A549 (cell line): ENCODE results near the gene PKM. TPM values are rescaled to one million over a fixed set of nuclear protein-coding genes. Genes with fewer than 3 reads are reported as not detected.
A peak's percentile ranks its signal among the peaks of the same experiment; 100 is the strongest.

ENCODE experiments used
- ATAC-seq, 2 experiments: fragments of 200-7000 bp in 1 of 2; fragments of >200 bp in 1 of 2; cut with Nextera tagmentation in 1 of 2; cut with Tn5 transposase in 1 of 2; 3 replicates each; pipeline versions ENCODE4 v1.8.0 to v1.9.1; 2018 to 2020; ENCODE audit warnings: mild to moderate bottlenecking in 1 of 2, moderate library complexity in 1 of 2
- CTCF ChIA-PET: fragments of 300-600 bp; sonication (Branson Sonifier 250); formaldehyde crosslinking; extraction: SDS; loops from one replicate; lab custom pipeline; 2021; ENCODE audit warnings: antibody characterized with exemption, inconsistent platforms; lab: Yijun Ruan, JAX
- POLR2A ChIA-PET: fragments of 350-600 bp; formaldehyde crosslinking; extraction: SDS; loops from one replicate; lab custom pipeline; 2021; ENCODE audit warnings: antibody characterized with exemption, inconsistent platforms; lab: Yijun Ruan, JAX
- DNase-seq, 2 experiments: peaks; one replicate each; pipeline versions ENCODE4 v3.0.0 to v3.0.0-alpha.2; 2011 to 2016; ENCODE audit warnings: low read depth in 1 of 2, low spot score in 1 of 2
- FAIRE-seq: peaks from 2 replicates; lab custom pipeline; 2011; peaks lifted over from hg19 to GRCh38; lab: Jason Lieb, UNC
- H3K27ac ChIP-seq, 2 experiments: fragments of >200 bp; sonication (Bioruptor Twin); formaldehyde crosslinking; 3 replicates each; pipeline ENCODE4 v1.5.1; 2016 to 2017
- H3K4me1 ChIP-seq: fragments of >200 bp; sonication (Bioruptor Twin); formaldehyde crosslinking; 3 replicates; pipeline ENCODE4 v1.6.1; 2016
- H3K4me2 ChIP-seq: fragments of >200 bp; sonication (Bioruptor Twin); formaldehyde crosslinking; 3 replicates; pipeline ENCODE4 v1.6.1; 2016
- H3K4me3 ChIP-seq: fragments of >200 bp; sonication (Bioruptor Twin); formaldehyde crosslinking; 3 replicates; pipeline ENCODE4 v1.5.1; 2016
- H3K9me3 ChIP-seq: fragments of >200 bp; sonication (Bioruptor Twin); formaldehyde crosslinking; 3 replicates; pipeline ENCODE4 v1.6.1; 2016
- ATOH8 ChIP-seq: fragments of 250-450 bp; sonication (Bioruptor Pico); IDR thresholded peaks from 2 replicates; pipeline ENCODE4 v1.5.0; 2020; ENCODE audit warnings: low read depth, mild to moderate bottlenecking, moderate library complexity
- CBX2 ChIP-seq: fragments of 200-600 bp; sonication (generic); IDR thresholded peaks from 2 replicates; pipeline ENCODE4 v1.6.1; 2016; ENCODE audit warnings: low read depth, mild to moderate bottlenecking, borderline replicate concordance
- CBX8 ChIP-seq: fragments of 200-600 bp; sonication (generic); IDR thresholded peaks from 2 replicates; pipeline ENCODE4 v1.6.1; 2016
- CHD2 ChIP-seq: fragments of 150-350 bp; IDR thresholded peaks from 2 replicates; pipeline ENCODE4 v1.6.1; 2014; ENCODE audit warnings: low read length; ENCODE audit not compliant: partially characterized antibody
- EHF ChIP-seq: fragments of 250-450 bp; sonication (Bioruptor Pico); IDR thresholded peaks from 2 replicates; pipeline ENCODE4 v1.5.0; 2020; ENCODE audit warnings: mild to moderate bottlenecking
- ELK1 ChIP-seq: fragments of 150-350 bp; IDR thresholded peaks from 2 replicates; pipeline ENCODE4 v1.6.1; 2014; ENCODE audit warnings: low read depth, mild to moderate bottlenecking, low read length
- EP300 ChIP-seq, 2 experiments: fragments of >200 bp; sonication (Bioruptor Twin); formaldehyde crosslinking; IDR thresholded peaks; 2 replicates in 1 of 2; 3 replicates in 1 of 2; pipeline ENCODE4 v1.6.1; 2016 to 2017
- FOSB ChIP-seq: fragments of 250-450 bp; sonication (Bioruptor Pico); IDR thresholded peaks from 2 replicates; pipeline ENCODE4 v1.5.0; 2020; ENCODE audit warnings: mild to moderate bottlenecking, moderate library complexity
- FOSL2 ChIP-seq, 2 experiments: fragments of 450-650 bp in 1 of 2; fragments of >200 bp in 1 of 2; sonication (Bioruptor Twin) in 1 of 2; formaldehyde crosslinking; IDR thresholded peaks; 2 replicates each; pipeline versions ENCODE4 v1.5.0 to v1.6.1; 2016 to 2020; ENCODE audit warnings: mild to moderate bottlenecking in 1 of 2, moderate library complexity in 1 of 2
- GATA3 ChIP-seq: IDR thresholded peaks from 2 replicates; pipeline ENCODE4 v1.6.1; 2012; ENCODE audit warnings: borderline replicate concordance
- HMGXB4 ChIP-seq: fragments of 250-450 bp; sonication (Bioruptor Pico); IDR thresholded peaks from 2 replicates; pipeline ENCODE4 v1.5.0; 2021; ENCODE audit warnings: mild to moderate bottlenecking, moderate library complexity, borderline replicate concordance
- HOXA7 ChIP-seq: fragments of 250-450 bp; sonication (Bioruptor Pico); IDR thresholded peaks from 2 replicates; pipeline ENCODE4 v1.5.0; 2020; ENCODE audit warnings: mild to moderate bottlenecking, moderate library complexity
- HOXB5 ChIP-seq: fragments of 250-450 bp; sonication (Bioruptor Pico); IDR thresholded peaks from 2 replicates; pipeline ENCODE4 v1.5.0; 2020; ENCODE audit warnings: mild to moderate bottlenecking, moderate library complexity
- JUN ChIP-seq, 2 experiments: fragments of >200 bp; sonication (Bioruptor Twin); formaldehyde crosslinking; IDR thresholded peaks; 2 replicates in 1 of 2; 3 replicates in 1 of 2; pipeline ENCODE4 v1.6.1; 2016 to 2017
- KDM1A ChIP-seq: fragments of 200-600 bp; sonication (generic); IDR thresholded peaks from 2 replicates; pipeline ENCODE4 v1.6.1; 2016; ENCODE audit warnings: low read depth, mild to moderate bottlenecking
- KDM5A ChIP-seq: fragments of 200-600 bp; sonication (generic); IDR thresholded peaks from 2 replicates; pipeline ENCODE4 v1.6.1; 2016; ENCODE audit warnings: antibody characterized with exemption, mild to moderate bottlenecking
- MAZ ChIP-seq: fragments of 150-350 bp; IDR thresholded peaks from 2 replicates; pipeline ENCODE4 v1.6.1; 2014; ENCODE audit warnings: antibody characterized with exemption, low read depth, low read length, borderline replicate concordance
- RARB ChIP-seq: fragments of 250-450 bp; sonication (Bioruptor Pico); IDR thresholded peaks from 2 replicates; pipeline ENCODE4 v1.8.0; 2021; ENCODE audit warnings: mild to moderate bottlenecking, moderate library complexity
- RFX5 ChIP-seq: fragments of 450-650 bp; IDR thresholded peaks from 2 replicates; pipeline ENCODE4 v1.7.1; 2014; ENCODE audit warnings: antibody characterized with exemption, mild to moderate bottlenecking, moderate library complexity
- RNF2 ChIP-seq: fragments of 200-600 bp; sonication (generic); IDR thresholded peaks from 2 replicates; pipeline ENCODE4 v1.6.1; 2016; ENCODE audit warnings: low read depth, mild to moderate bottlenecking, antibody characterized with exemption, moderate library complexity, borderline replicate concordance
- SREBF2 ChIP-seq: fragments of 450-650 bp; IDR thresholded peaks from 2 replicates; pipeline ENCODE4 v1.6.1; 2014; ENCODE audit warnings: mild to moderate bottlenecking, moderate library complexity
- TFCP2L1 ChIP-seq: fragments of 250-450 bp; sonication (Bioruptor Pico); IDR thresholded peaks from 2 replicates; pipeline ENCODE4 v1.5.0; 2021; ENCODE audit warnings: mild to moderate bottlenecking
- ZC3H11A ChIP-seq: fragments of 450-650 bp; IDR thresholded peaks from 2 replicates; pipeline ENCODE4 v1.6.1; 2014; ENCODE audit warnings: antibody characterized with exemption, mild to moderate bottlenecking
- ZFP36 ChIP-seq: fragments of 450-650 bp; IDR thresholded peaks from 2 replicates; pipeline ENCODE4 v1.6.1; 2014; ENCODE audit warnings: borderline replicate concordance; ENCODE audit not compliant: partially characterized antibody
- ZNF302 ChIP-seq: fragments of 250-450 bp; sonication (Bioruptor Pico); IDR thresholded peaks from 2 replicates; pipeline ENCODE4 v1.9.0; 2021; ENCODE audit warnings: inconsistent platforms, mild to moderate bottlenecking, moderate library complexity
- ZSCAN20 ChIP-seq: fragments of 250-450 bp; sonication (Bioruptor Pico); IDR thresholded peaks from 2 replicates; pipeline ENCODE4 v1.8.0; 2022; ENCODE audit warnings: mild to moderate bottlenecking, moderate library complexity
- WGBS: methylation state at CpG from one replicate; pipeline ENCODE4 v1.1.6; 2017; ENCODE audit errors: missing lambda C conversion rate; 5-methylcytosine and 5-hydroxymethylcytosine counted together
- polyA plus RNA-seq, 4 experiments: library from polyadenylated mRNA; depleted of rRNA in 3 of 4; stranded (reverse); fragments of >200 nt; fragmentation: RNase III in 1 of 4; extraction: RNeasy Plus Mini Kit Qiagen cat#74134 plus additional on column Dnase treatment in 1 of 4; gene quantifications; 2 replicates in 3 of 4; 3 replicates in 1 of 4; pipeline ENCODE4 v1.2.3, GENCODE V29; 2011 to 2017
- TF ChIP-seq, protein P1 (sequence below): fragments of >200 bp; sonication (Bioruptor Twin); formaldehyde crosslinking; IDR thresholded peaks from 3 replicates; pipeline ENCODE4 v1.6.1; 2016
- TF ChIP-seq, protein P2 (sequence below): fragments of >200 bp; sonication (Bioruptor Twin); formaldehyde crosslinking; IDR thresholded peaks from 2 replicates; pipeline ENCODE4 v1.6.1; 2016
- TF ChIP-seq, protein P3 (sequence below): fragments of >200 bp; sonication (Bioruptor Twin); formaldehyde crosslinking; IDR thresholded peaks from 3 replicates; pipeline ENCODE4 v1.5.1; 2016

PKM gene
- polyA plus RNA-seq, 2 of the 4 experiments (the other 2 are of a cell fraction) = 3,443 to 3,848 TPM

- H3K4me1 ChIP-seq = no peaks in the 10 kb centered on the region
- DNase-seq (no peak), ATAC-seq (no peak), FAIRE-seq (no peak)
- WGBS = 53% methylated on average over 2 of the region's 2 CpGs
- TF ChIP-seq MAZ = no peak
- no peak for TF ChIP-seq TFCP2L1 (CRISPR knock-in tag)
- no peak for TF ChIP-seq ATOH8
- TF ChIP-seq HOXB5 = no peak
- no peak for TF ChIP-seq HMGXB4
- TF ChIP-seq ELK1 = no peak
- no peak for TF ChIP-seq FOSL2 (IDR thresholded peaks at IDR 0.05)
- no peak for TF ChIP-seq FOSL2 (CRISPR knock-in tag; IDR thresholded peaks at IDR 0.05)
- no peak for TF ChIP-seq EHF (CRISPR knock-in tag)
- TF ChIP-seq RNF2 = no peak
- TF ChIP-seq, protein P1, sequence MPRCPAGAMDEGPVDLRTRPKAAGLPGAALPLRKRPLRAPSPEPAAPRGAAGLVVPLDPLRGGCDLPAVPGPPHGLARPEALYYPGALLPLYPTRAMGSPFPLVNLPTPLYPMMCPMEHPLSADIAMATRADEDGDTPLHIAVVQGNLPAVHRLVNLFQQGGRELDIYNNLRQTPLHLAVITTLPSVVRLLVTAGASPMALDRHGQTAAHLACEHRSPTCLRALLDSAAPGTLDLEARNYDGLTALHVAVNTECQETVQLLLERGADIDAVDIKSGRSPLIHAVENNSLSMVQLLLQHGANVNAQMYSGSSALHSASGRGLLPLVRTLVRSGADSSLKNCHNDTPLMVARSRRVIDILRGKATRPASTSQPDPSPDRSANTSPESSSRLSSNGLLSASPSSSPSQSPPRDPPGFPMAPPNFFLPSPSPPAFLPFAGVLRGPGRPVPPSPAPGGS = no peak
- TF ChIP-seq CBX8 = no peak
- TF ChIP-seq GATA3 = no peak
- TF ChIP-seq HOXA7 (CRISPR knock-in tag) = no peak
- no peak for TF ChIP-seq CHD2
- TF ChIP-seq RFX5 = no peak
- TF ChIP-seq CBX2 = no peak
- TF ChIP-seq ZNF302 (CRISPR knock-in tag) = no peak
- no peak for TF ChIP-seq RARB
- no peak for TF ChIP-seq ZSCAN20
- TF ChIP-seq, protein P2, sequence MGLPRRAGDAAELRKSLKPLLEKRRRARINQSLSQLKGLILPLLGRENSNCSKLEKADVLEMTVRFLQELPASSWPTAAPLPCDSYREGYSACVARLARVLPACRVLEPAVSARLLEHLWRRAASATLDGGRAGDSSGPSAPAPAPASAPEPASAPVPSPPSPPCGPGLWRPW = no peak
- H3K4me3 ChIP-seq = no peak overlapping the region
- no peaks in the 10 kb centered on the region for H3K9me3 ChIP-seq
- ChIA-PET CTCF (interaction anchor here (0.8 to 3.9 kb wide), 5 partner anchors 13 to 81 kb away, joined by 3 to 20 read pairs (median 10); no protein-coding TSS in a partner anchor), POLR2A (no interaction called here)
- no peak overlapping the region for H3K4me2 ChIP-seq
- no peak overlapping the region for H3K27ac ChIP-seq
Observed at GRCh38 chr15:72280751-72281150, 49.8 kb upstream of the PKM start.

- FAIRE-seq (peak; percentile 65), ATAC-seq (no peak), DNase-seq (no peak)
- H3K4me1 ChIP-seq = no peaks in the 10 kb centered on the region
- WGBS = 85% methylated on average over 1 of the region's 1 CpG
- H3K9me3 ChIP-seq = no peaks in the 10 kb centered on the region
- TF ChIP-seq, protein P3, sequence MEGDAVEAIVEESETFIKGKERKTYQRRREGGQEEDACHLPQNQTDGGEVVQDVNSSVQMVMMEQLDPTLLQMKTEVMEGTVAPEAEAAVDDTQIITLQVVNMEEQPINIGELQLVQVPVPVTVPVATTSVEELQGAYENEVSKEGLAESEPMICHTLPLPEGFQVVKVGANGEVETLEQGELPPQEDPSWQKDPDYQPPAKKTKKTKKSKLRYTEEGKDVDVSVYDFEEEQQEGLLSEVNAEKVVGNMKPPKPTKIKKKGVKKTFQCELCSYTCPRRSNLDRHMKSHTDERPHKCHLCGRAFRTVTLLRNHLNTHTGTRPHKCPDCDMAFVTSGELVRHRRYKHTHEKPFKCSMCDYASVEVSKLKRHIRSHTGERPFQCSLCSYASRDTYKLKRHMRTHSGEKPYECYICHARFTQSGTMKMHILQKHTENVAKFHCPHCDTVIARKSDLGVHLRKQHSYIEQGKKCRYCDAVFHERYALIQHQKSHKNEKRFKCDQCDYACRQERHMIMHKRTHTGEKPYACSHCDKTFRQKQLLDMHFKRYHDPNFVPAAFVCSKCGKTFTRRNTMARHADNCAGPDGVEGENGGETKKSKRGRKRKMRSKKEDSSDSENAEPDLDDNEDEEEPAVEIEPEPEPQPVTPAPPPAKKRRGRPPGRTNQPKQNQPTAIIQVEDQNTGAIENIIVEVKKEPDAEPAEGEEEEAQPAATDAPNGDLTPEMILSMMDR = no peak
- TF ChIP-seq FOSB (CRISPR knock-in tag) (no peak), FOSL2 (IDR thresholded peaks at IDR 0.05) (no peak), FOSL2 (CRISPR knock-in tag; IDR thresholded peaks at IDR 0.05) (no peak), ZC3H11A (no peak), KDM1A (no peak), ATOH8 (no peak), ZFP36 (no peak), HOXB5 (no peak), JUN (IDR thresholded peaks at IDR 0.05) (no peak), MAZ (no peak), EHF (CRISPR knock-in tag) (no peak), EP300 (IDR thresholded peaks at IDR 0.05) (no peak), CBX8 (no peak), SREBF2 (no peak), TFCP2L1 (CRISPR knock-in tag) (no peak), KDM5A (no peak)
- TF ChIP-seq, protein P1 = no peak
- TF ChIP-seq, all 56 proteins: peak for 0
- Histone ChIP-seq H3K4me2 (no peak overlapping the region), H3K4me3 (no peak overlapping the region), H3K27ac (no peak overlapping the region)
- CTCF ChIA-PET = interaction anchor here (0.5 to 1.6 kb wide), 6 partner anchors 8 to 912 kb away, joined by 3 to 8 read pairs (median 4); no protein-coding TSS in a partner anchor
- POLR2A ChIA-PET = interaction anchor here (0.7 to 1.1 kb wide), 2 partner anchors 47 to 56 kb away, joined by 3 to 4 read pairs; partner anchors contain the start of gene PKM
Observed at GRCh38 chr15:72278737-72279136, 47.7 kb upstream of the PKM start.
